ENCODE measurements around the gene SLC7A7.
"Not testable (repeated sequence)": the region's sequence is repeated elsewhere in the genome, so short reads cannot be mapped to it uniquely, and the experiment has no call there.

SLC7A7 gene

DNA sequence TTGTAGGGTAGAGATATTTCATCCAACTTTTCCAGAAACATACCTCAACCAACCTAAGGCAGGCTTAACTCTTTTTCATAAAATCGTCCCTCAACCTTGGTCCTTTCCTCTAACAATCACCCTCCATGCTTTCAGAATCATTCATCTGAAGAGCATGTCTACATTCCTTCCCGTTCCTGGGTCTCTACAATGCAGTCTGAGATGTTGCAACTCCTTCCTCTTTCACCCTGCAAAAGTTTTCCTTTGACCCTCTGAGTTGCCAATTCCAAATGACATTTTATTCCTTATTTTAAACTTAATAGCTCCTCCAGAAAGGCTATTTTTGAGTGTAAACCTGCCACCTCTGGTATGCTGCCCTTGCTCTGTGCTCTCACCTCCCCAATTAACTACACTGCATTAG is 16.7 kb downstream of the SLC7A7 start:
- Mint-ChIP-seq H3K4me1 (ENCODE audit: low read depth) (peaks cover 3% of the 10 kb centered on the region), H3K27ac (no peak overlapping the region), H3K36me3 (ENCODE audit: low read depth) (no peaks in the 10 kb centered on the region), H3K9me3 (no peaks in the 10 kb centered on the region), H3K4me3 (no peak overlapping the region), H3K27me3 (ENCODE audit: low read depth) (peaks cover 32% of the 10 kb centered on the region)
- DNase-seq (ENCODE audit: low spot score), result no peak

GRCh38 chr14:22797017-22797917 is 18.0 kb downstream of the SLC7A7 start:
- Mint-ChIP-seq H3K27ac (no peak overlapping the region), H3K4me1 (ENCODE audit: low read depth) (no peaks in the 10 kb centered on the region), H3K27me3 (ENCODE audit: low read depth) (peaks cover 23% of the 10 kb centered on the region), H3K4me3 (no peak overlapping the region), H3K9me3 (no peaks in the 10 kb centered on the region), H3K36me3 (ENCODE audit: low read depth) (no peaks in the 10 kb centered on the region)
- DNase-seq (ENCODE audit: low spot score), result no peak

DNA sequence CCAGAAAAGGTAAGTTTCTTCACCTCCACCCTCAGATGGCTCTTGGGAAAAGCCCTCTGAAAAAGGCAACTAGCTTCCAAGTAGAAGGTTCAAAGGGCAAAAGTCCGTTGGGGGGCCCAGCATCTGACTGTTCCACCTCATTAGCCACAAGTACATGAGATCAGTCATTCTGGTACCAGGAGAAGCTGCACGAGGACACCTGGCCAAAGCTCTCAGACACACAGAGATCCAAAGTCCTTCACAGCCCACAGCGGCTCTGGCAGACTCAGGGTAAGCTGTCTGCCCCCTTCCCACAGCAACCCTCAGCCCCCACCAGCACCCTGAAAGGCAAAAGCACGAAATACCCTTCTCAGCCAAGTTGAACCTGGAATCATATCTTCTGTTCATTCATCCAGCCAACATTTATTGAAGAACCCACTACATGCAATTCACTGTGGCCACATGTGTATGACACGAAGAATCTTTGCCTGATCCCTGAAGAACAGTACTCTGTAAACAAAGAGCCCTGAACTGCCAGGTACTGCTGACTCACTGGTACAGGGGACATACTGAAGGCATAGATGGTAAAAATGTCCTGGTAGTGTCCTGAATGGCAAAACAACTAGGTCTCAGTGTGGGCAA is 19.0 kb downstream of the SLC7A7 start:
- H3K4me3 Mint-ChIP-seq, result no peak overlapping the region
- H3K4me1 Mint-ChIP-seq (ENCODE audit: low read depth), result no peaks in the 10 kb centered on the region
- no peak for DNase-seq (ENCODE audit: low spot score)
- no peaks in the 10 kb centered on the region for H3K36me3 Mint-ChIP-seq (ENCODE audit: low read depth)
- peaks cover 22% of the 10 kb centered on the region for H3K27me3 Mint-ChIP-seq (ENCODE audit: low read depth)
- H3K27ac Mint-ChIP-seq, result no peak overlapping the region
- H3K9me3 Mint-ChIP-seq, result no peaks in the 10 kb centered on the region

DNA sequence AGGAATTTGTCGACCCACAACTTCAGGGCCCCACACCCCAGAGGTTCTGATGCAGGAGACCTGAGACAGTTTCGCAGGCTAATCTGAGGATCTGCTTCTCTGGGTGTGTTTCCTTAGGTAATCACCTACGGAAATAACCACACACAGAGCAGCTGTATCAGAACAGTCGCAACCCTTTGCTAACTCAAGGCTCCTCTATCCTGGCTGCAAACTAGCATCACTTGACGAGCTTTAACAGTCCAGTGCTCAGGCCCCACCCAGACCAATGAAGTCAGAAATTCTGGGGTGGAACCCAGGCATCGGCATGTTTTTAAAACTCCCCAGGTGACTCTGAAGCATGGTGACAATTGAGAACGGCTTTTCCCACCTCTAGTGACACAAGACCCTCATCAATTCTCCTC is 20.7 kb downstream of the SLC7A7 start:
- H3K4me3 Mint-ChIP-seq, result no peak overlapping the region
- H3K27me3 Mint-ChIP-seq (ENCODE audit: low read depth), result peaks cover 19% of the 10 kb centered on the region
- H3K27ac Mint-ChIP-seq, result no peak overlapping the region
- H3K36me3 Mint-ChIP-seq (ENCODE audit: low read depth), result no peaks in the 10 kb centered on the region
- no peak for DNase-seq (ENCODE audit: low spot score)
- peaks cover 4% of the 10 kb centered on the region for H3K4me1 Mint-ChIP-seq (ENCODE audit: low read depth)
- H3K9me3 Mint-ChIP-seq, result no peaks in the 10 kb centered on the region

- Mint-ChIP-seq H3K36me3 (ENCODE audit: low read depth) (no peaks in the 10 kb centered on the region), H3K4me1 (ENCODE audit: low read depth) (peaks cover 4% of the 10 kb centered on the region), H3K9me3 (no peaks in the 10 kb centered on the region), H3K27ac (no peak overlapping the region), H3K27me3 (ENCODE audit: low read depth) (peaks cover 16% of the 10 kb centered on the region), H3K4me3 (no peak overlapping the region)
- DNase-seq (ENCODE audit: low spot score), result no peak
Measured at GRCh38 chr14:22793976-22794375, 21.3 kb downstream of the SLC7A7 start.

DNA sequence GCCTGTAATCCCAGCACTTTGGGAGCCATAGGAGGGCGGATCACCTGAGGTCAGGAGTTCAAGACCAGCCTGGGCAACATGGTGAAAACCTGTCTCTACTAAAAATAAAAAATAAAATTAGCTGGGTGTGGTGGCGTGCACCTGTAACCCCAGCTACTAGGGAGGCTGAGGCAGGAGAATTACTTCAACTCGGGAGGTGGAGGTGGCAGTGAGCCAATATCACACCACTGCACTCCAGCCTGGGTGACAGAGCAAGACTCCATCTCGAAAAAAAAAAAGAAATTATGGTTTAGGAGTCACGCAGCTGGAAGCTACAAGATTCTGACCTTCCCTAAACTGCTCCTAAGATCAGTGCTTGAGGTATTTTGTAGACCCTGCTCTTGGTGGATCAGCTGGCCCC is 21.7 kb downstream of the SLC7A7 start:
- not testable (repeated sequence) for H3K9me3 Mint-ChIP-seq; DNase-seq (ENCODE audit: low spot score); H3K36me3 Mint-ChIP-seq (ENCODE audit: low read depth); H3K27ac Mint-ChIP-seq; H3K4me1 Mint-ChIP-seq (ENCODE audit: low read depth); H3K4me3 Mint-ChIP-seq
- H3K27me3 Mint-ChIP-seq (ENCODE audit: low read depth), result peaks cover 12% of the 10 kb centered on the region

GRCh38 chr14:22792158-22792557 is 23.1 kb downstream of the SLC7A7 start:
- no peak for DNase-seq (ENCODE audit: low spot score)
- H3K4me3 Mint-ChIP-seq, result no peak overlapping the region
- H3K27ac Mint-ChIP-seq, result no peak overlapping the region
- no peaks in the 10 kb centered on the region for H3K36me3 Mint-ChIP-seq (ENCODE audit: low read depth)
- H3K9me3 Mint-ChIP-seq, result no peaks in the 10 kb centered on the region
- H3K4me1 Mint-ChIP-seq (ENCODE audit: low read depth), result peaks cover 4% of the 10 kb centered on the region
- peaks cover 8% of the 10 kb centered on the region for H3K27me3 Mint-ChIP-seq (ENCODE audit: low read depth)

- no peak for DNase-seq (ENCODE audit: low spot score)
- H3K27ac Mint-ChIP-seq, result no peak overlapping the region
- H3K4me3 Mint-ChIP-seq, result no peak overlapping the region
- H3K27me3 Mint-ChIP-seq (ENCODE audit: low read depth), result peaks cover 4% of the 10 kb centered on the region
- no peaks in the 10 kb centered on the region for H3K36me3 Mint-ChIP-seq (ENCODE audit: low read depth)
- H3K4me1 Mint-ChIP-seq (ENCODE audit: low read depth), result peaks cover 4% of the 10 kb centered on the region
- no peaks in the 10 kb centered on the region for H3K9me3 Mint-ChIP-seq
Measured at GRCh38 chr14:22791301-22791700, 23.9 kb downstream of the SLC7A7 start.

DNA sequence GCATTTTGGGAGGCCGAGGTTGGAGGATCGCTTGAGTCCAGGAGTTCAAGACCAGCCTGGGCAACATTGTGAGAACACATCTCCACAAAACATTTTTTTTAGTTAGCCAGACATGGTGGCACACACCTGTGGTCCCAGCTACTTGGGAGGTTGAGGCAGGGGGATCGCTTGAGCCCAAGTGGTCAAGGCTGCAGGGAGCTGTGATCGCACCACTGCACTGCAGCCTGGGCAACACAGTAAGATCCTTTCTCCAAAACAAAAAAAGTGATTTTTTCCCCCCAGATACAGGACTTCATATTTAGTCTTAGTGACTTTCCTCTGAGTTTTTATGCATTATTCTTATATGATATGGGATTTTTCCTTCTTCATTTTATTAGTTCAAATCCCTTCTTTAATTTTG is 28.6 kb downstream of the SLC7A7 start:
- H3K36me3 Mint-ChIP-seq (ENCODE audit: low read depth), result no peaks in the 10 kb centered on the region
- H3K4me3 Mint-ChIP-seq, result no peak overlapping the region
- H3K4me1 Mint-ChIP-seq (ENCODE audit: low read depth), result peaks cover 4% of the 10 kb centered on the region
- no peak overlapping the region for H3K27ac Mint-ChIP-seq
- H3K9me3 Mint-ChIP-seq, result no peaks in the 10 kb centered on the region
- no peak for DNase-seq (ENCODE audit: low spot score)
- no peaks in the 10 kb centered on the region for H3K27me3 Mint-ChIP-seq (ENCODE audit: low read depth)

DNA sequence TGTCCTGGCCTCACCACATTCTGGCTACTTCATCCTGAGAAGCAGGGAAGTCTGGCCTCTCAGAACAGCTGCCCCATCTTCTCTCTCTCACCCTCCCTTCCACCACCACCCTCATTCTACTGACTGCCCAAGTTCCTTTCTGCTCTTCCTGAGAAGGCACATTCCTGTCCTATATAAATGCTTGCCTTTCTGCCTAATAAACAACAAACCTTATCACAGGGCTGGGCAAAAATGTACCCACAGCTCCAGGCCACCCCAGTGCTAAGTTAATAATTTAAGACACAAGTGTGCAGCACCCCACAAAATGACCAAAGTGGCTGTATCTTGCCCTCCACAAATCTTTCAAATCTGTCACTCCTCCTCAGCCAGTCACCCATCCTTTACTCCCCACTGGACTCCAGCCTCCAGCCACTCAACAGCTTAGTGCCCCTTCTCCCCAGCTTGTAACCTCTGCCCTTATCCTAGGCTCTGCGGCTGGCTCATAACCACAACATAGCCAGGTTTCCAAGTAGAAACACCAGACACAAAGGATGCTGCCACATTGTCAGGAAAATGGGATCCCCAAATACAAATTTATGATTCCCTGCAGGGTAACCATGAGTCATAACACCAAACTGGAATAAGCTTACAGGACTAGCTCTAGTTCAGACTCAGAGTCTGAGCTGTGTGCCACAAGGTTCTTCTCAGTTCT is 33.8 kb downstream of the SLC7A7 start:
- H3K36me3 Mint-ChIP-seq (ENCODE audit: low read depth), result no peaks in the 10 kb centered on the region
- H3K27me3 Mint-ChIP-seq (ENCODE audit: low read depth), result no peaks in the 10 kb centered on the region
- no peak for DNase-seq (ENCODE audit: low spot score)
- H3K9me3 Mint-ChIP-seq, result no peaks in the 10 kb centered on the region
- no peak overlapping the region for H3K27ac Mint-ChIP-seq
- H3K4me1 Mint-ChIP-seq (ENCODE audit: low read depth), result no peaks in the 10 kb centered on the region
- H3K4me3 Mint-ChIP-seq, result no peak overlapping the region

GRCh38 chr14:22780941-22781300 is 34.3 kb downstream of the SLC7A7 start:
- H3K27ac Mint-ChIP-seq, result no peak overlapping the region

DNA sequence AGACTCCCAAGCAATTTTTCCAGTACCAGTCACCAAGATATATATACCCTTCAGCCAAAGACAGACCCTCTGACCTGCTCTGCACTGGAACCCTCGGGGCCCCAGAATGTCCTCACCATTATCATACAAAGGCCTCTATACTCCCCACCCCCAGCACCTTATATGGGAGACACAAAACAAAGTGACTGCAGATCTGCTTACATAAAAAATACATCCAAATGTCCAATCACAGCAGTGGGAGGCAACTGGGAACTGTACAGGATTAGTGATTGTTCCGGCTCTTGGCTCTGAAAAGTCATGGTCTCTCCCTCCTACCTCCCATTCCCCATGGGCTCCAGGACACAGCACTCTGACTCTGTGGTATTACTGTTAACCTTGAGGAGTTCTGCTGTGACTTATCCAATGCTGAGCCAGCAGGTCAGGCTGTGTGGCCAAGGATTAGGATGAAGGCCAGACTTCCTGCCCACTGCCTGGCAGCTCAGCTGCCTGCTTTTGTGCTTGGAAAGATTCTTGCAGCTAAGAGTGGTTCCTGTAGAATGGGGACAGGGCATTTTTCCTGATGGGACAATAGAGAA is 35.0 kb downstream of the SLC7A7 start:
- Mint-ChIP-seq H3K4me1 (ENCODE audit: low read depth) (peaks cover 1% of the 10 kb centered on the region), H3K4me3 (no peak overlapping the region), H3K27ac (no peak overlapping the region), H3K36me3 (ENCODE audit: low read depth) (peaks cover 2% of the 10 kb centered on the region), H3K27me3 (ENCODE audit: low read depth) (no peaks in the 10 kb centered on the region), H3K9me3 (no peaks in the 10 kb centered on the region)
- no peak for DNase-seq (ENCODE audit: low spot score)

More at GRCh38 chr14:22780941-22781300, 34.3 kb downstream of the SLC7A7 start:
- Mint-ChIP-seq H3K27me3 (ENCODE audit: low read depth) (no peaks in the 10 kb centered on the region), H3K4me3 (no peak overlapping the region), H3K9me3 (no peaks in the 10 kb centered on the region), H3K36me3 (ENCODE audit: low read depth) (peaks cover 2% of the 10 kb centered on the region), H3K4me1 (ENCODE audit: low read depth) (peaks cover 1% of the 10 kb centered on the region)
- no peak for DNase-seq (ENCODE audit: low spot score)

GRCh38 chr14:22778084-22778483 is 37.2 kb downstream of the SLC7A7 start:
- H3K36me3 Mint-ChIP-seq (ENCODE audit: low read depth), result peaks cover 13% of the 10 kb centered on the region

GRCh38 chr14:22776849-22777248 is 38.4 kb downstream of the SLC7A7 start:
- H3K27ac Mint-ChIP-seq; H3K4me3 Mint-ChIP-seq; H3K27me3 Mint-ChIP-seq (ENCODE audit: low read depth); H3K4me1 Mint-ChIP-seq (ENCODE audit: low read depth); DNase-seq (ENCODE audit: low spot score); H3K9me3 Mint-ChIP-seq: not testable (repeated sequence)
- H3K36me3 Mint-ChIP-seq (ENCODE audit: low read depth), result peaks cover 16% of the 10 kb centered on the region

More at GRCh38 chr14:22778084-22778483, 37.2 kb downstream of the SLC7A7 start:
- DNase-seq (ENCODE audit: low spot score), result no peak
- Mint-ChIP-seq H3K27me3 (ENCODE audit: low read depth) (no peaks in the 10 kb centered on the region), H3K27ac (no peak overlapping the region), H3K4me1 (ENCODE audit: low read depth) (peaks cover 1% of the 10 kb centered on the region), H3K4me3 (no peak overlapping the region), H3K9me3 (no peaks in the 10 kb centered on the region)

Data from T-helper 2 cell treated with Interferon-gamma antibody and Interleukin-4, amounts not matched to agents 5 μg/mL and 100 μg/mL, for 36 hours (primary cell).